HG03558 (cell line): ENCODE results near the gene CMTM3.
"Not testable (repeated sequence)": the region's sequence is repeated elsewhere in the genome, so short reads cannot be mapped to it uniquely, and the experiment has no call there.

Source experiments
- ATAC-seq: cut with Tn5 transposase; IDR thresholded peaks from one replicate; pipeline ENCODE4 v1.9.1; 2021; ENCODE audit warnings: moderate number of reproducible peaks; ENCODE audit not compliant: unreplicated experiment; ENCODE audit errors: extremely low read depth

The CMTM3 gene

GRCh38 chr16:66581246-66581952, 23.1 kb upstream of the CMTM3 start:
- no peak for ATAC-seq

- no peak for ATAC-seq
These were observed 18.8 kb upstream of the CMTM3 start for GRCh38 chr16:66585481-66586239.

- no peak for ATAC-seq
These were observed 16.5 kb upstream of the CMTM3 start for GRCh38 chr16:66587881-66588600.

DNA sequence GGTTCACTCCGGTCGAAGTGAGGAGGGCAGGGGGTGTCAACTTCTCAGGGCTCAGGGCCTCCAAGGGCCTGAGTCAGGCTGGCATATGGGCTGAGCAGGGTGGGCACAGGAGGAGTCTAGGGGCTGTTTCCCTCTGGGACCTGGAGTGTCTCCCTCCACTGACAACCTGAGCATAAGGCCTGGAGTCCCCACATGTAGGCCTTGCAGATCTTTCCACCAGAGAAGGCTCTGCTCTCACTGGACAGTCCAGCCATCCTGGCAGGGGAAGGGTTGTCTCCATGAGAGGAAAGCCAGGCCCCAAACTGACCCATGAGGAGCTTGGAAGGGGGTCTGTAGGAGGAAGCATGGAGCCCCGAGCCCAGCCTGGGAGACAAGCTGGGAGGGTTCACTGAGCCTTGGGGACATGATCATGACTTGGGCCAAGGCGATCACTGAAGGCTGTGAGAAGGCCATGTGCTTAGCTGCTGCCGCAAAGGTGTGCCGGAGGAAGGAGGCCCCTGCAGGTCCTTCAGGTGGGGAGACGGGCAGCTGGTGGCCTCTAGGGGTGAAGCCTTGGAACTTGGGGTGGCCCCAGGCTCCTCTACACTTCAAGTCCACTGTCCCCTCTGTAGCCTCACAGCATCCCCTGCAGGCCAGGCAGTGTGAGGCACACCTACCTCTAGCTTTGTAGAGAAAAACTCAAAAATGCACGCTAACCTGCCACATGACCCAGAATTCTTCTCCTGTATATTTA, 15.4 kb upstream of the CMTM3 start:
- ATAC-seq = no peak

- ATAC-seq = no peak
These were observed 14.2 kb upstream of the CMTM3 start for GRCh38 chr16:66590322-66590721.

DNA sequence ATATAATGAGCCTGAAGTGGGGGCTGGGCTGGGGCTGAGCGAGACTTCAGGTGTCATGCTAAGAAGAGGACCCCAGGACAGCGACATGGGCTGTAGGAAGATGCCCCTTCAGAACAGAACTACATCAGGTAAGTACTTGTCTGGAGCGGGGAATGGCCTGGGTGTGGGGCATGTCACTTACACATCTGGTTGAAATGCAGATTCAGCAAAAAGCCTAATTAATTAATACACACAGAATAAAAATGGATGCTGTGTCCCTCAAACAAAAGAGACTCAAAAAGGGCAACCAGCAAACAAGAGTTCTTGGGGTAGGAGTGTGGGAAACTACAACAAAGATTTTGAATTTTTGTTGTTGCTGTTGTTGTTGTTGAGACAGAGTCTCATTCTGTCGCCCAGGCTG, 13.5 kb upstream of the CMTM3 start:
- no peak for ATAC-seq

GRCh38 chr16:66592241-66592640, 12.3 kb upstream of the CMTM3 start:
- ATAC-seq = no peak

- no peak for ATAC-seq
These were observed 11.7 kb upstream of the CMTM3 start for GRCh38 chr16:66592814-66593213.

- no peak for ATAC-seq
These were observed 9.8 kb upstream of the CMTM3 start for GRCh38 chr16:66594739-66595138.

GRCh38 chr16:66596559-66596958, 7.9 kb upstream of the CMTM3 start:
- not testable (repeated sequence) for ATAC-seq

- ATAC-seq = no peak
These were observed 7.3 kb upstream of the CMTM3 start for GRCh38 chr16:66596986-66597848.

- ATAC-seq = no peak
These were observed 6.4 kb upstream of the CMTM3 start for GRCh38 chr16:66598111-66598510.

DNA sequence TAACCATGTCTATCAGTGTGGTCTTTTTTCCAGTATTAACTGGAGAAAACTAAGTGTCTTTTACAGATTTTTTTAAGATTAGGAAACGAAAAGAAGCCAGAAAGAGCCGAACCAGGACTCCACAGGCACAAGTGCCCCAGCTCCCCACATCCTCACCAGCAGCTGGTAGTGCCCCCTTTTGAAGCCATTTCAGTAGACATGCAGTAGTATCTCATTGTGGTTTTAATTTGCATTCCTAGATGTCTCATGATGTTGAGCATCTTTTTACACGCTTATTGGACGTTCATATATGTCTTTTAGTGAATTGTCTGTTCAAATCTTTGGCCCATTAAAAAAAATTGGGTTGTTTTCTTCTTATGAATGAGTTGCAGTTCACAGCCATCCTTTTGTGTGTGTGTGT, 4.8 kb upstream of the CMTM3 start:
- no peak for ATAC-seq

- ATAC-seq = no peak
These were observed 4.0 kb upstream of the CMTM3 start for GRCh38 chr16:66600477-66600876.

DNA sequence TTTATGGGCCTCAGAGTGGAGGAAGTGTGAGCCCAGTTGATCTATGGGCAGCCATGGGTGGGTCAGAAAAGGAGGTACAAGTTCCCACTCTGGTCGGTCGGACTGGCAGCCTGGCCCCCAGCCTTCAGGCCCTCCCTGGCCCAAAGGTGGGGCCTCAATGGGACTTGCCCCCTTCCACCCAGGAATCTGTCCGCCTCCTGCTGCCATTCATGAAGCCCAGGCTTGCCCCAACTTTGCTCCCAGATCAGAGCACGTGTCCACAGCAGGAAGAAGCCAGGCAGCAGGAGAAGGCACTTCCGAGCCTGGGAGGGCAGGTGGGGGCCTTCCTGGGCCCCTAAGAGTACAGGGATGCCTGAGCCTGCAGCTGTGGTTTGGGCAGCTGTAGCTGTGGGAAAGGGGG, 3.0 kb upstream of the CMTM3 start:
- no peak for ATAC-seq

DNA sequence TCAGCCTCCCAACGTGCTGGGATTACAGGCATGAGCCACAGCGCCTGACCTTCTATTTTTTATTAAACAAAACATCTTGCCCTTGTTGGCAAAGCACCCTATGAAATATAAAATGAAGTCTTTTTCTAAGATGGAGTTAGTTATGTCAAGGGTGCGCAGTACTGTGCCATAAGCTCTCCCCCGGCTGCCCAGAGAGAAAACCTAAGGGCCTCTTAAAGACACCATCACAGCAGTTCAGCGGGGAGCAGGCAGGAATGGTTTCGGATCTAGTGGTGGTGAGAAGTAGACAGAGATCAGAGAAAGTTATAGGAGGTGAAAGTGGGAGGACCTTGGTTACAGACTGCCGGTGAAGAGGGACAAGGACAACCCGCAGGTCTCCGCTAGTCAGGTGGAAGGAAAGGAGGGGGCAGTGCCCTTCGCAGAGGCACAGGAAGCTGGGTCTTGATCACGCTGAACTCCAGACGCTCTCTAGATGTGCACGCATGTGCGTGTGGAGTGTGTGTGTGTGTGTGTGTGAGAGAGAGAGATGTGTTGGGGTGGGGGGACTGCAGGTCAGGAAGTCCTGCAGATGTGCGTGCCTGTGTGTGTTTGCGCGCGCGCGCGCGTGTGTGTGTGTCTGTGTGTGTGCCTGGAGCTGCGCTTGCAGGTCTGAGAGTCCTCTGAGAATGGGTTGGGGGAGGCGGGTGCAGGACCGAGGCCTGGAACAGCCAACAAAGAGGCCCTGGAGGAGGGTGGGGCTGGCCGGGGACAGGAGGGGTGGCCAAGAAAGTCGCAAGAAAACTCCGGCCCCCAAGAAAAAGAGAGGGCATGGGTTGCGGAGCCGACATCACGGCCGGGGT, 748 bp upstream of the CMTM3 start:
- ATAC-seq = no peak

DNA sequence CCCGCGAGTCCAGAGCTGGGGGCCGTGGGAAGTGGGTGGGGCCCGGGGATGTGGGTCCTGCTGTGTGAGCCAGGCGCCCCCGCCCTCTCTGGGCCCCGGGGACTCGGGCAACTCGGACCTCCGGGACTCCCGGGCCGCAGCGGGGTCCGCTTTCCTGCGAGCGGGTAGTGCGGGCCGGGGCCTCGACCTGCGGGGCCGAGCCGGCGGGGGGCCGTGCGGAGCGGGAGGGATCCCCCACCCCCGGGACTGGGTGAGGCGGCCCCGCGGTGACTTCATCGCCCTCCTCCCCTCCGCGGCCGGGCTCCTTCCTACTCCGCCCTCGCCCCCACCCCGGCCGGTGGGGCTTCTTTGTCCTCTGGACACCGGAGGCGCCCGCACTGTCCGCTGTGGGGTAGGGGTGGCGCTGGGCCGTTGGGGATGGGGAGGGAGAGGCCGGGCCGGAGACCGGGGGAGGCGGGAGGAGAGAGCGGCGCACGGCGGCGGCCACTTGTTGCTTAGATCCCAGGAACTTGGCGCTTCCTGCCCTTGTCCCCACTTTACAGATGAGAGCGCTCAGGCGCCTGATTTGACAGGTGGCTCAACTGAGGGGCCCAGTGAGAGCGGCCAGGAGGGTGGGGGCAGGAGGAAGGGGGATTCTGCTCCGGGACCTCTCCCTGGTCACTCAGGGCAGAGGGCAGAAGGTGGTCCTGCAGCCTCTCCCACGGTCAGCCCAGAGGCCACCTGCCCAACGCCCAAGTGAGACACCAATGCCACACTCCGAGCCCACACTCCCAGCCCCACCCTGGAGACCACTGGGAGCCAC, 874 bp downstream of the CMTM3 start:
- ATAC-seq = no peak
